Endothelial cell of umbilical vein (primary cell): ENCODE results near the gene OR7A10. TPM values are rescaled to one million over a fixed set of nuclear protein-coding genes. Genes with fewer than 3 reads are reported as not detected.

Experiments used
- BruUV-seq: library from RNA; stranded (reverse); fragments of 400-500 nt; replicated peaks from 2 replicates; lab custom pipeline; 2021; lab: Mats Ljungman, UMichigan
- CTCF ChIA-PET: fragments of 300-600, 350-600 bp; sonication (Branson Sonifier 250); formaldehyde crosslinking; loops from one replicate; lab custom pipeline; 2021; ENCODE audit warnings: antibody characterized with exemption, inconsistent platforms; lab: Charles Lee
- POLR2A ChIA-PET: fragments of 300-600, 350-600 bp; sonication (Branson Sonifier 250); formaldehyde crosslinking; loops from one replicate; lab custom pipeline; 2021; ENCODE audit warnings: antibody characterized with exemption, inconsistent platforms; lab: Charles Lee
- DNase-seq: peaks from one replicate; pipeline ENCODE4 v3.0.0-alpha.2; 2011; ENCODE audit warnings: low read depth, low spot score
- FAIRE-seq: peaks from 2 replicates; lab custom pipeline; 2011; peaks lifted over from hg19 to GRCh38; lab: Jason Lieb, UNC
- H2AFZ ChIP-seq: 2 replicates; pipeline ENCODE4 v1.6.0; 2012; ENCODE audit warnings: low read depth, low read length, control low read depth, inconsistent platforms
- H3K27ac ChIP-seq: 2 replicates; pipeline ENCODE4 v1.5.1; 2011; ENCODE audit warnings: low read depth, mild to moderate bottlenecking, control low read depth, low read length, moderate library complexity; ENCODE audit not compliant: insufficient read depth
- H3K27me3 ChIP-seq, 2 experiments: 2 replicates each; pipeline versions ENCODE4 v1.6.0 to v1.6.1; 2011; ENCODE audit warnings: low read length in 2 of 2, mixed read lengths in 1 of 2; ENCODE audit not compliant: control insufficient read depth in 2 of 2, insufficient read depth in 2 of 2
- H3K36me3 ChIP-seq, 2 experiments: 2 replicates in 1 of 2; 3 replicates in 1 of 2; pipeline ENCODE4 v1.5.1; 2011; ENCODE audit warnings: low read length in 2 of 2, mild to moderate bottlenecking in 1 of 2, moderate library complexity in 1 of 2; ENCODE audit not compliant: control insufficient read depth in 2 of 2, insufficient read depth in 2 of 2; ENCODE audit errors: extremely low read depth in 1 of 2
- H3K4me1 ChIP-seq: 3 replicates; pipeline ENCODE4 v1.5.1; 2011; ENCODE audit warnings: mild to moderate bottlenecking, low read length; ENCODE audit not compliant: control insufficient read depth, insufficient read depth; ENCODE audit errors: extremely low read depth
- H3K4me2 ChIP-seq: 2 replicates; pipeline ENCODE4 v1.6.1; 2011; ENCODE audit warnings: low read length, control low read depth, mixed read lengths; ENCODE audit not compliant: insufficient read depth
- H3K4me3 ChIP-seq, 3 experiments: fragments of 200-600 bp in 1 of 3; sonication (generic), shearing (Covaris generic) in 1 of 3; replicated peaks in 1 of 3; 2 replicates each; pipeline ENCODE4 v1.5.1; 2011 to 2016; ENCODE audit warnings: control low read depth in 3 of 3, low read length in 3 of 3, mild to moderate bottlenecking in 2 of 3, inconsistent platforms in 1 of 3, low read depth in 1 of 3, moderate library complexity in 1 of 3; ENCODE audit not compliant: insufficient read depth in 1 of 3
- H3K79me2 ChIP-seq: 2 replicates; pipeline ENCODE4 v1.6.0; 2012; ENCODE audit warnings: low read length, inconsistent platforms; ENCODE audit not compliant: control insufficient read depth, insufficient read depth
- H3K9ac ChIP-seq: replicated peaks from 2 replicates; pipeline ENCODE3; 2011; ENCODE audit warnings: low read length, control low read depth; ENCODE audit not compliant: insufficient read depth; ENCODE audit errors: extremely low read depth
- H3K9me1 ChIP-seq: replicated peaks from 3 replicates; pipeline ENCODE4 v1.6.0; 2011; ENCODE audit warnings: mild to moderate bottlenecking, low read length; ENCODE audit not compliant: control insufficient read depth, insufficient read depth; ENCODE audit errors: extremely low read depth
- H3K9me3 ChIP-seq: replicated peaks from 2 replicates; pipeline ENCODE4 v1.5.1; 2012; ENCODE audit warnings: low read length, inconsistent platforms; ENCODE audit not compliant: control insufficient read depth, insufficient read depth
- H4K20me1 ChIP-seq: replicated peaks from 2 replicates; pipeline ENCODE3; 2011; ENCODE audit warnings: mild to moderate bottlenecking, low read length; ENCODE audit not compliant: control insufficient read depth, insufficient read depth; ENCODE audit errors: extremely low read depth
- EZH2 ChIP-seq: IDR thresholded peaks from 2 replicates; pipeline ENCODE4 v1.6.1; 2012; ENCODE audit warnings: borderline replicate concordance, low read depth, mild to moderate bottlenecking, moderate library complexity, low read length, inconsistent platforms; ENCODE audit not compliant: severe bottlenecking
- FOS ChIP-seq: IDR thresholded peaks from 2 replicates; pipeline ENCODE4 v1.6.1; 2011; ENCODE audit warnings: mild to moderate bottlenecking, low read length, moderate library complexity, borderline replicate concordance; ENCODE audit not compliant: insufficient read depth
- GATA2 ChIP-seq: IDR thresholded peaks from 2 replicates; pipeline ENCODE4 v1.7.0; 2011; ENCODE audit warnings: low read depth, mild to moderate bottlenecking, moderate library complexity, mixed read lengths, low read length; ENCODE audit not compliant: insufficient read length, insufficient read depth
- JUN ChIP-seq: IDR thresholded peaks from 2 replicates; pipeline ENCODE4 v1.6.1; 2011; ENCODE audit warnings: borderline replicate concordance, low read depth; ENCODE audit not compliant: insufficient read length, insufficient read depth
- MYC ChIP-seq: IDR thresholded peaks from one replicate; pipeline ENCODE4 v1.6.1; 2011; ENCODE audit warnings: mild to moderate bottlenecking, low read depth, low read length
- POLR2A ChIP-seq: IDR thresholded peaks from 2 replicates; pipeline ENCODE4 v1.6.1; 2012; ENCODE audit warnings: low read depth, mild to moderate bottlenecking, control low read depth, low read length
- POLR2AphosphoS5 ChIP-seq: IDR thresholded peaks from 2 replicates; pipeline ENCODE4 v1.6.1; 2012; ENCODE audit warnings: low read depth, mild to moderate bottlenecking, control low read depth, low read length, moderate library complexity; ENCODE audit not compliant: insufficient read depth
- dilution Hi-C: fragments of 300-500 bp; cut with MboI; formaldehyde crosslinking; loops from one replicate; pipeline ENCODE4 v1.15.0; 2019; ENCODE audit warnings: low sequenced_read_pairs; ENCODE audit not compliant: extremely low pct_ligation_motif_present
- intact Hi-C: fragments of 100-400 bp; cut with micrococcal nuclease; formaldehyde crosslinking; loops from one replicate; pipeline ENCODE4 v1.10.0; 2022
- polyA plus RNA-seq, 4 experiments: library from polyadenylated mRNA; depleted of rRNA in 3 of 4; stranded (reverse) in 3 of 4; unstranded in 1 of 4; fragments of >200 nt; gene quantifications; 2 replicates each; pipeline versions ENCODE4 v1.2.1 to v1.2.3, GENCODE V29; 2011 to 2012; ENCODE audit warnings: missing spikeins in 1 of 4
- total RNA-seq: library from RNA; stranded (reverse); gene quantifications from 2 replicates; pipeline ENCODE4 v1.2.3, GENCODE V29; 2021
- TF ChIP-seq, protein P1 (sequence below): IDR thresholded peaks from 2 replicates; pipeline ENCODE4 v1.6.1; 2011; ENCODE audit not compliant: insufficient read depth, insufficient read length
- TF ChIP-seq, protein P2 (sequence below), 2 donors: IDR thresholded peaks; 1 replicate in 1 of 2; 2 replicates in 1 of 2; pipeline ENCODE4 v1.5.1; 2011; ENCODE audit warnings: low read length in 2 of 2, mild to moderate bottlenecking in 2 of 2, moderate library complexity in 2 of 2, control low read depth in 1 of 2, inconsistent platforms in 1 of 2, low read depth in 1 of 2; ENCODE audit not compliant: insufficient read depth in 1 of 2; ENCODE audit errors: extremely low read depth in 1 of 2

OR7A10 gene
- total and polyA plus RNA-seq, 2 donors (not counting 3 experiments of a cell fraction or from before 2014, with no cell fraction given), result not detected

DNA sequence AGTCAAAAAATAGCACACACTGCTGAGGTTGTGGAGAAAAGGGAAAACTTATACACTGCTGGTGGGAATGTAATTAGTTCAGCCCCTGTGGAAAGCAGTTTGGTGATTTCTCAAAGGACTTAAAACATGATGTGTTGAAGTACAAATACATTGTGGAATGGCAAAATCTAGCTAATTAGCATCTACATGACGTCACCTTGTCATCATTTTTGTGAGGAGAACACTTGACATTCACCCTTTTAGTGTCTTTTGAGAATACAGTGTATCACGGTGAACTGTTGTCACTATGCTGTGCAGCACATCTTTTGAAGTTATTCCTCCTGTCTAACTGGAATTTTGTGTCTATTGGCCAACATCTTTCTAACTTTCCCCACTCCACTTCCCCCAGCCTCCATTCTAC, 5.6 kb downstream of the OR7A10 start:
- DNase-seq, result no peak
- no peaks in the 10 kb centered on the region for H3K79me2 ChIP-seq
- no peak for FAIRE-seq
- BruUV-seq, result no TSS peak
- CTCF ChIA-PET, result no interaction called here
- H3K27me3 ChIP-seq, result no peaks in the 10 kb centered on the region
- H2AFZ ChIP-seq, result no peak overlapping the region
- H3K9me3 ChIP-seq, result no peaks in the 10 kb centered on the region
- intact Hi-C loops, result no loop called here
- H3K4me1 ChIP-seq, result no peaks in the 10 kb centered on the region
- H3K4me3 ChIP-seq, result no peak overlapping the region
- H3K27ac ChIP-seq, result no peak overlapping the region
- POLR2A ChIA-PET, result no interaction called here
- H3K36me3 ChIP-seq, result no peaks in the 10 kb centered on the region
- dilution Hi-C loops, result no loop called here
- H3K9ac ChIP-seq, result no peak overlapping the region
- H3K9me1 ChIP-seq, result no peaks in the 10 kb centered on the region
- H4K20me1 ChIP-seq, result no peaks in the 10 kb centered on the region
- TF ChIP-seq, protein P1, sequence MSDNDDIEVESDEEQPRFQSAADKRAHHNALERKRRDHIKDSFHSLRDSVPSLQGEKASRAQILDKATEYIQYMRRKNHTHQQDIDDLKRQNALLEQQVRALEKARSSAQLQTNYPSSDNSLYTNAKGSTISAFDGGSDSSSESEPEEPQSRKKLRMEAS, result no peak
- TF ChIP-seq, protein P2, sequence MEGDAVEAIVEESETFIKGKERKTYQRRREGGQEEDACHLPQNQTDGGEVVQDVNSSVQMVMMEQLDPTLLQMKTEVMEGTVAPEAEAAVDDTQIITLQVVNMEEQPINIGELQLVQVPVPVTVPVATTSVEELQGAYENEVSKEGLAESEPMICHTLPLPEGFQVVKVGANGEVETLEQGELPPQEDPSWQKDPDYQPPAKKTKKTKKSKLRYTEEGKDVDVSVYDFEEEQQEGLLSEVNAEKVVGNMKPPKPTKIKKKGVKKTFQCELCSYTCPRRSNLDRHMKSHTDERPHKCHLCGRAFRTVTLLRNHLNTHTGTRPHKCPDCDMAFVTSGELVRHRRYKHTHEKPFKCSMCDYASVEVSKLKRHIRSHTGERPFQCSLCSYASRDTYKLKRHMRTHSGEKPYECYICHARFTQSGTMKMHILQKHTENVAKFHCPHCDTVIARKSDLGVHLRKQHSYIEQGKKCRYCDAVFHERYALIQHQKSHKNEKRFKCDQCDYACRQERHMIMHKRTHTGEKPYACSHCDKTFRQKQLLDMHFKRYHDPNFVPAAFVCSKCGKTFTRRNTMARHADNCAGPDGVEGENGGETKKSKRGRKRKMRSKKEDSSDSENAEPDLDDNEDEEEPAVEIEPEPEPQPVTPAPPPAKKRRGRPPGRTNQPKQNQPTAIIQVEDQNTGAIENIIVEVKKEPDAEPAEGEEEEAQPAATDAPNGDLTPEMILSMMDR (IDR thresholded peaks at IDR 0.05; ENCODE audit: extremely low read depth in 1 of 2, insufficient read depth in 1 of 2, low read depth in 1 of 2, low read length in 2 of 2), result no peak
- TF ChIP-seq EZH2, result no peak
- no peak for TF ChIP-seq FOS
- TF ChIP-seq GATA2, result no peak
- no peak for TF ChIP-seq POLR2AphosphoS5
- no peak for TF ChIP-seq POLR2A
- no peak for TF ChIP-seq MYC
- no peak for TF ChIP-seq JUN
- no peak overlapping the region for H3K4me2 ChIP-seq
